MM.1S (cell line): ENCODE data around the gene ZNF516.

Experiments used
- DNase-seq: peaks from one replicate; pipeline ENCODE4 v3.0.0-alpha.2; 2015
- H2AFZ ChIP-seq: fragments of 300-600 bp; sonication (generic); 2 replicates; pipeline ENCODE4 v1.6.0; 2016; ENCODE audit warnings: antibody characterized with exemption, low read length
- H3F3A ChIP-seq: fragments of 300-600 bp; sonication (generic); 2 replicates; pipeline ENCODE4 v1.6.1; 2016; ENCODE audit warnings: mild to moderate bottlenecking, antibody characterized with exemption, low read length, moderate library complexity, mixed read lengths; ENCODE audit not compliant: insufficient read depth
- H3K27ac ChIP-seq: fragments of 300-600 bp; sonication (generic); 2 replicates; pipeline ENCODE4 v1.5.1; 2016; ENCODE audit warnings: mild to moderate bottlenecking, low read length
- H3K27me3 ChIP-seq: fragments of 300-600 bp; sonication (generic); replicated peaks from 2 replicates; pipeline ENCODE4 v1.6.0; 2016; ENCODE audit warnings: low read length; ENCODE audit not compliant: insufficient read depth
- H3K36me3 ChIP-seq: fragments of 300-600 bp; sonication (generic); replicated peaks from 2 replicates; pipeline ENCODE4 v1.6.1; 2016; ENCODE audit warnings: mild to moderate bottlenecking, low read length, mixed read lengths; ENCODE audit not compliant: insufficient read depth
- H3K4me1 ChIP-seq: fragments of 300-600 bp; sonication (generic); 2 replicates; pipeline ENCODE4 v1.6.1; 2016; ENCODE audit warnings: low read length, mixed read lengths
- H3K4me2 ChIP-seq: fragments of 300-600 bp; sonication (generic); 2 replicates; pipeline ENCODE4 v1.6.0; 2016; ENCODE audit warnings: low read depth, low read length
- H3K4me3 ChIP-seq: fragments of 300-600 bp; sonication (generic); 2 replicates; pipeline ENCODE4 v1.5.1; 2016; ENCODE audit warnings: low read length, mixed read lengths
- H3K79me2 ChIP-seq: fragments of 300-600 bp; sonication (generic); 2 replicates; pipeline ENCODE4 v1.6.1; 2016; ENCODE audit warnings: mixed run types, low read length, mixed read lengths
- H3K9ac ChIP-seq: fragments of 300-600 bp; sonication (generic); 2 replicates; pipeline ENCODE4 v1.6.1; 2016; ENCODE audit warnings: low read length, mixed read lengths
- H3K9me2 ChIP-seq: fragments of 300-600 bp; sonication (generic); replicated peaks from 2 replicates; pipeline ENCODE4 v1.6.1; 2016; ENCODE audit warnings: mild to moderate bottlenecking, low read length, mixed read lengths; ENCODE audit not compliant: insufficient read depth
- H3K9me3 ChIP-seq: fragments of 300-600 bp; sonication (generic); replicated peaks from 2 replicates; pipeline ENCODE4 v1.6.1; 2016; ENCODE audit warnings: mild to moderate bottlenecking, low read length, mixed read lengths; ENCODE audit not compliant: insufficient read depth
- H4K20me1 ChIP-seq: fragments of 300-600 bp; sonication (generic); 2 replicates; pipeline ENCODE4 v1.6.1; 2016; ENCODE audit warnings: mild to moderate bottlenecking, low read length, moderate library complexity, mixed read lengths; ENCODE audit not compliant: insufficient read depth
- EZH2 ChIP-seq: fragments of 300-600 bp; sonication (generic); optimal IDR thresholded peaks from 2 replicates; pipeline ENCODE3; 2017; ENCODE audit warnings: low read depth, mild to moderate bottlenecking, antibody characterized with exemption, low read length, mixed read lengths
- EZH2phosphoT487 ChIP-seq: fragments of 300-600 bp; sonication (generic); IDR thresholded peaks from 2 replicates; pipeline ENCODE4 v1.6.1; 2018; ENCODE audit warnings: antibody characterized with exemption, low read length
- TF ChIP-seq, protein P1 (sequence below): fragments of 300-600 bp; sonication (generic); IDR thresholded peaks from 2 replicates; pipeline ENCODE4 v1.5.1; 2016; ENCODE audit warnings: antibody characterized with exemption, low read length, mixed read lengths

ZNF516 gene

DNA sequence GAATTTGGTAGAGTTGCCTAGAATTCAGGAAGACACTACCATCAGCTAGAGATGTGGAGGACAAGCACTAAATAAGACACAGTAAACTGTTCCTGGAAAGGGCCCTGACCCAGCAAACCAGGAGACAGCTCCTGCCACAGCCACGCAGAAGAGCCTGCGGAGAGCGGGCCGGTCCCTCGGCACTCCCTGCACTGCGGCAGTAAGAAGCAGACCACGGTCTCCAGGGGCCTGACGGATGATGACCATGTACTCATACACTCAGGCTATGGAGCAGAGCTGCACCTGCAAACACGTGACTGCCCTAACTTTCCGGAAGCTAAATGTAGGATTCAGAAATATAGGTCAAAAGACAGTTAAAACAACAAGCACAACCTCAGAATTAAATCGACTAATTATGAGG is 72.9 kb downstream of the ZNF516 start:
- no peak for TF ChIP-seq EZH2
- TF ChIP-seq, protein P1, sequence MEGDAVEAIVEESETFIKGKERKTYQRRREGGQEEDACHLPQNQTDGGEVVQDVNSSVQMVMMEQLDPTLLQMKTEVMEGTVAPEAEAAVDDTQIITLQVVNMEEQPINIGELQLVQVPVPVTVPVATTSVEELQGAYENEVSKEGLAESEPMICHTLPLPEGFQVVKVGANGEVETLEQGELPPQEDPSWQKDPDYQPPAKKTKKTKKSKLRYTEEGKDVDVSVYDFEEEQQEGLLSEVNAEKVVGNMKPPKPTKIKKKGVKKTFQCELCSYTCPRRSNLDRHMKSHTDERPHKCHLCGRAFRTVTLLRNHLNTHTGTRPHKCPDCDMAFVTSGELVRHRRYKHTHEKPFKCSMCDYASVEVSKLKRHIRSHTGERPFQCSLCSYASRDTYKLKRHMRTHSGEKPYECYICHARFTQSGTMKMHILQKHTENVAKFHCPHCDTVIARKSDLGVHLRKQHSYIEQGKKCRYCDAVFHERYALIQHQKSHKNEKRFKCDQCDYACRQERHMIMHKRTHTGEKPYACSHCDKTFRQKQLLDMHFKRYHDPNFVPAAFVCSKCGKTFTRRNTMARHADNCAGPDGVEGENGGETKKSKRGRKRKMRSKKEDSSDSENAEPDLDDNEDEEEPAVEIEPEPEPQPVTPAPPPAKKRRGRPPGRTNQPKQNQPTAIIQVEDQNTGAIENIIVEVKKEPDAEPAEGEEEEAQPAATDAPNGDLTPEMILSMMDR, result no peak
- TF ChIP-seq EZH2phosphoT487, result no peak
- Histone ChIP-seq H3K4me2 (no peak overlapping the region), H4K20me1 (no peaks in the 10 kb centered on the region)

GRCh38 chr18:76421685-76422078 is 73.4 kb downstream of the ZNF516 start:
- Histone ChIP-seq H3K4me3 (no peak overlapping the region), H3K79me2 (no peaks in the 10 kb centered on the region), H4K20me1 (no peaks in the 10 kb centered on the region)

More for the DNA sequence above, 72.9 kb downstream of the ZNF516 start:
- Histone ChIP-seq H3K79me2 (no peaks in the 10 kb centered on the region), H3K36me3 (no peaks in the 10 kb centered on the region), H3F3A (no peaks in the 10 kb centered on the region), H2AFZ (no peak overlapping the region), H3K9me3 (no peaks in the 10 kb centered on the region), H3K27me3 (no peaks in the 10 kb centered on the region), H3K9ac (no peak overlapping the region), H3K4me3 (no peak overlapping the region), H3K27ac (no peak overlapping the region), H3K4me1 (no peaks in the 10 kb centered on the region), H3K9me2 (no peaks in the 10 kb centered on the region)
- no peak for DNase-seq

GRCh38 chr18:76420898-76421684 is 74.0 kb downstream of the ZNF516 start:
- Histone ChIP-seq H3K9me3 (no peaks in the 10 kb centered on the region), H3K4me2 (no peak overlapping the region), H3K79me2 (no peaks in the 10 kb centered on the region), H3K9ac (no peak overlapping the region), H3K27ac (no peak overlapping the region), H3K27me3 (no peaks in the 10 kb centered on the region), H3K36me3 (no peaks in the 10 kb centered on the region), H4K20me1 (no peaks in the 10 kb centered on the region), H2AFZ (no peak overlapping the region), H3K4me1 (no peaks in the 10 kb centered on the region), H3K4me3 (no peak overlapping the region), H3F3A (no peaks in the 10 kb centered on the region), H3K9me2 (no peaks in the 10 kb centered on the region)
- TF ChIP-seq EZH2 (no peak), EZH2phosphoT487 (no peak)
- TF ChIP-seq, protein P1, result no peak
- DNase-seq, result no peak

More at GRCh38 chr18:76421685-76422078, 73.4 kb downstream of the ZNF516 start:
- Histone ChIP-seq H3K36me3 (no peaks in the 10 kb centered on the region), H3K27me3 (no peaks in the 10 kb centered on the region), H3K27ac (no peak overlapping the region), H3K9me2 (no peaks in the 10 kb centered on the region), H3K4me1 (no peaks in the 10 kb centered on the region), H2AFZ (no peak overlapping the region), H3K9ac (no peak overlapping the region), H3K4me2 (no peak overlapping the region), H3K9me3 (no peaks in the 10 kb centered on the region), H3F3A (no peaks in the 10 kb centered on the region)
- TF ChIP-seq EZH2phosphoT487, result no peak
- TF ChIP-seq, protein P1, result no peak
- TF ChIP-seq EZH2, result no peak
- DNase-seq, result no peak
